Neural cell (in vitro differentiated cells): ENCODE data around the gene CRAMP1.
"Not testable (repeated sequence)": the region's sequence is repeated elsewhere in the genome, so short reads cannot be mapped to it uniquely, and the experiment has no call there.

ENCODE experiments used
- CTCF ChIP-seq: fragments of 450-650 bp; IDR thresholded peaks from 2 replicates; pipeline ENCODE4 v1.5.1; 2014; ENCODE audit warnings: antibody characterized with exemption, mild to moderate bottlenecking, moderate library complexity; ENCODE audit not compliant: poor library complexity, severe bottlenecking
- EP300 ChIP-seq: fragments of 450-650 bp; conservative IDR thresholded peaks from 2 replicates; pipeline ENCODE4 v1.6.1; 2014; ENCODE audit warnings: antibody characterized with exemption, mild to moderate bottlenecking, moderate library complexity; ENCODE audit not compliant: poor library complexity, severe bottlenecking
- REST ChIP-seq: IDR thresholded peaks from 2 replicates; pipeline ENCODE4 v1.6.1; 2012; ENCODE audit warnings: borderline replicate concordance

GRCh38 chr16:1595511-1595910, 16.6 kb upstream of the CRAMP1 start:
- not testable (repeated sequence) for TF ChIP-seq CTCF, REST, EP300
